ENCODE data around the gene CLDND2. TPM values are rescaled to one million over a fixed set of nuclear protein-coding genes. Genes with fewer than 3 reads are reported as not detected.

CLDND2 gene
- total RNA-seq, 2 donors from 2014 or later: not detected

DNA sequence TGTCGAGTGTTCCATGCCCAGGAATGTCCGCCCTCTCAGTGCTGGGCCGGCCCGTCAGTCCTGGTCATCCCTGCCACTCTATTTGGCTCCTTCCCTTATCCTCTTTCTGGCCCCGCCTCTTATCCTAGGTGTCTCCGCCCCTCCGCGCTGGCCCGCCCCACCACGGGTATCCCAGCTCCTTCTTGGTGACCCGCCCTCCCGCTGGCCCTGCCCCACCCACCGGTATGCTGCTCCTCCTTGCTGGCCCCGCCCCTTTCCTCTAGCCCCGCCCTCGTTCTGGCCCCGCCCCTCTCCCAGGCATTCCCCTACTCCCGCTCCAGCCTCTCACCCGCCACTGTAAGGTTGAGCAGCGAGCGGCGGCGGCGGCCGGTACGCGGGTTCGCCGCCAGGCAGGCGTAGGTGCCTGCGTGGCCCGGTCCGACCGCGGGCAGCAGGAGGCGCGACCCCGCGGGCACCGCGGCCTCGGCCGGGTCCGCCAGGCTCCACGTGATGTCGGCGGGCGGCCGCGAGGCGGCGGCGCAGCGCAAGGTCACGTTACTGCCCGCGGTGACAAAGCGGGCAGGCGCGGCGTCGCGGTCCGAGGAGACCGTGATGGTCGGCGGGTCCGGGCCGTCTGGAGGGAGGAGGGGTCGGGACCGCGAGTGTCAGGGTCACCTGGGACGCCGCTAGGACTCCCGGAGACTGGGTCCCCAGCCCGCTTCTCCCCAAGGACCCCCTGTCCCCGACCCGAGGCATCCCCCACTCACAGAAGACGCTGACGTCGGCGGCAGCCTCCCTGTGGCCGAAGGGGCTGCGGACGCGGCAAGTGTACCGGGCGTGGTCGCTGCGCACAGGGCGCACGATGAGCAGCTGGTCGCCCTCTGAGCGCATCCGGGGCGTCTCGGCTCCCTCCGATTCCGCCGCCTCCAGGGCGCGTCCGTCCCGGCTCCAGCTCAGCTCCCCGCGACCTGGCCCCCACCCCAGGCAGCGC, 28.8 kb downstream of the CLDND2 start:
- TF ChIP-seq, protein P1, sequence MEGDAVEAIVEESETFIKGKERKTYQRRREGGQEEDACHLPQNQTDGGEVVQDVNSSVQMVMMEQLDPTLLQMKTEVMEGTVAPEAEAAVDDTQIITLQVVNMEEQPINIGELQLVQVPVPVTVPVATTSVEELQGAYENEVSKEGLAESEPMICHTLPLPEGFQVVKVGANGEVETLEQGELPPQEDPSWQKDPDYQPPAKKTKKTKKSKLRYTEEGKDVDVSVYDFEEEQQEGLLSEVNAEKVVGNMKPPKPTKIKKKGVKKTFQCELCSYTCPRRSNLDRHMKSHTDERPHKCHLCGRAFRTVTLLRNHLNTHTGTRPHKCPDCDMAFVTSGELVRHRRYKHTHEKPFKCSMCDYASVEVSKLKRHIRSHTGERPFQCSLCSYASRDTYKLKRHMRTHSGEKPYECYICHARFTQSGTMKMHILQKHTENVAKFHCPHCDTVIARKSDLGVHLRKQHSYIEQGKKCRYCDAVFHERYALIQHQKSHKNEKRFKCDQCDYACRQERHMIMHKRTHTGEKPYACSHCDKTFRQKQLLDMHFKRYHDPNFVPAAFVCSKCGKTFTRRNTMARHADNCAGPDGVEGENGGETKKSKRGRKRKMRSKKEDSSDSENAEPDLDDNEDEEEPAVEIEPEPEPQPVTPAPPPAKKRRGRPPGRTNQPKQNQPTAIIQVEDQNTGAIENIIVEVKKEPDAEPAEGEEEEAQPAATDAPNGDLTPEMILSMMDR (IDR thresholded peaks at IDR 0.05): peak in 1 of 2 donors; percentile 40
- peaks cover 0 to 21% of the 10 kb centered on the region in 2 donors for H3K4me1 ChIP-seq
- H3K27me3 ChIP-seq: no peaks in the 10 kb centered on the region
- peak; percentile 99 for DNase-seq (ENCODE audit: low spot score)
- H3K9me3 ChIP-seq: no peaks in the 10 kb centered on the region
- H3K27ac ChIP-seq: peak overlapping the region; percentile 74 to 75
- H3K36me3 ChIP-seq: no peaks in the 10 kb centered on the region
- H3K4me3 ChIP-seq: peak overlapping the region; percentile 46 to 66

DNA sequence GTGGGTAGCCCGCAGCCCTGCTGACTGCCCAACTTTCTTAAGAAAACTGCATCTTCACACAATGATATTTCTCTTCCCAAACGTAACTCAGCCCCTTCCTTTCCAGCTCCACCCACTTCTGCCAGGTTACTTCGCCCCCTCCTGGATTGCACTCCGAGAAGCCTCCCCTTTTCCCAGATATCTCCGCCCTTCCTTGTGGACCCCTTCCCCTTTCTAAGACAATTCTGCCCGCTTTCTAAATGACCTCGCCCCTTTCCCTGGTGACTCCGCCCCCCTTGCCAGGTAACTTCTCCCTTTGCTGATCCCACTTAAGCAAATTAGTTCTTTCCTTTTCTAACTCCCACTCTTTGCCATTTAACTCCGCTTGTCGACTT, 29.5 kb downstream of the CLDND2 start:
- no peak for DNase-seq (ENCODE audit: low spot score)
- H3K36me3 ChIP-seq: no peaks in the 10 kb centered on the region
- H3K27ac ChIP-seq: peak overlapping the region; percentile 46 to 74
- peak overlapping the region; percentile 46 to 66 for H3K4me3 ChIP-seq
- TF ChIP-seq, protein P1 (IDR thresholded peaks at IDR 0.05): no peak
- no peaks in the 10 kb centered on the region for H3K27me3 ChIP-seq
- peaks cover 0 to 21% of the 10 kb centered on the region in 2 donors for H3K4me1 ChIP-seq
- H3K9me3 ChIP-seq: no peaks in the 10 kb centered on the region

DNA sequence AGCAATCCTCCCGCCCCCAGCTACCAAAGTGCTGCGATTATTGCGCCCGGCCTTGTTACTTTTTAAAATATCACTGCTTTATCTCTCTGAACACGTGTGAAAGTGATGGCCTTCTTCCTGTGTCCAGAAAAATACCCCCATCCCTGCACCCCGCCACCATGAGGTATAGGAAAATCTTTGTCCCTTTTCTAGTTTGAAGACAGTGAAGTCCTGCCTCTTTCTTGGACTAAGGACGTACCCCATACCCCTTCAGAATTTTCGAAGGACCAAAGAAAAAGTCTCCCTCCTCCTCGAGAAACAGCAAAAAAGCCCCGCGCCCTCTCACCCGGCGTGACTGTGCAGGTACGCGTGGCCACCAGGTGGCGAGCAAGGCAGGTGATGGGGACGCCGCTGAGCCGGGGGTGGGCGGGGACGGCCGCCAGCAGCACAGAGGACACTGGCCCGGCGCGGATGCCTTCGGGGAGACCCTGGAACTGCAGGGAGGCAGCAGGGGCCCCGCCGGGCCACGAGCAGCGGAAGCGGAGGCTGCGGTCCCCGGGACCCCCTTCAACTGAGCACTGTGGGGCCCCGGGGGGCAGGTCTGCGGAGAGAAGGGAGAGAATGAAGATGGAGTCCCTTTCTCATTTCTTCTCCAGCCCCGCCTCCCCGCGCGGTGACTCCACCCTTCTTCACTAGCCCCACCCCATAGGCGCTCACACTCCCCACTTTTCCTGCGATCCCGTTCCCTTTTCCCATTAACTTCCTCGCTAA, 30.1 kb downstream of the CLDND2 start:
- H3K27ac ChIP-seq: peak overlapping the region; percentile 46 to 74
- TF ChIP-seq, protein P1 (IDR thresholded peaks at IDR 0.05): peak; percentile 86 to 91
- no peaks in the 10 kb centered on the region for H3K9me3 ChIP-seq
- H3K4me1 ChIP-seq: peaks cover 0 to 21% of the 10 kb centered on the region in 2 donors
- H3K36me3 ChIP-seq: no peaks in the 10 kb centered on the region
- H3K4me3 ChIP-seq: peak overlapping the region; percentile 46 to 66
- no peaks in the 10 kb centered on the region for H3K27me3 ChIP-seq
- peak; percentile 88 for DNase-seq (ENCODE audit: low spot score)

DNA sequence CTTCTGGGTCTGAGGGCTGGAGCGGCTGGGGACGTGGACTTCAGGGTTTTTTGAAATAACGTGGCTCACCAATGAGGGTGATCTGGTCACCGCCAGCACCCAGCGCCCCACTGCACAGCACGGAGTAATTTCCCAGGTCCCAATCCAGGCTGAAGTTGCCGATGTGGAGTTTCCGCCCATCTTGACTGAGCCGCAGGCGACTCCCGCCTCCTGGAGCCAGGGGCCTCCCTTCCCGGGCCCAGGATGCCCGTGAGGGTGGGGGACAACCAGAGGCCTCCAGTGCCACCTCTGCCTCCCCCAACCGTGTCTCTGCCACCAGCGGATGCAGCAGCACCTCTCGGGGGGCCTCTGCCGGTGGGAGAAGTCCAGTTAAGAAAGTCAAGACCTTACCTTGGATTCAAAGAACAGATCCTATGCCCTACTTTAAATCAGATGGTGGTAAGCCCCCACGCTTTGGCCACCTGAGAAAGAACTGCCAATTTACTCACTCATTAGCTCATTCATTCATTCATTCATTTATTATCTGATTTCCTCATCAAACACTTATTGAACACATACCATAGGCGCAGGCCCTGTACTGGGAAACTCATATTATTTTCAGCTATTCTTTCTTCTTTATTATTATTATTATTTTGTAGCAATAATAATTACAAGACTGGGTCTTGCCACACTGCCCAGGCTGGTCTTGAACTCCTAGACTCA, 30.8 kb downstream of the CLDND2 start:
- Histone ChIP-seq H3K4me3 (no peak overlapping the region), H3K27ac (no peak overlapping the region)
- TF ChIP-seq, protein P1 (IDR thresholded peaks at IDR 0.05): no peak

DNA sequence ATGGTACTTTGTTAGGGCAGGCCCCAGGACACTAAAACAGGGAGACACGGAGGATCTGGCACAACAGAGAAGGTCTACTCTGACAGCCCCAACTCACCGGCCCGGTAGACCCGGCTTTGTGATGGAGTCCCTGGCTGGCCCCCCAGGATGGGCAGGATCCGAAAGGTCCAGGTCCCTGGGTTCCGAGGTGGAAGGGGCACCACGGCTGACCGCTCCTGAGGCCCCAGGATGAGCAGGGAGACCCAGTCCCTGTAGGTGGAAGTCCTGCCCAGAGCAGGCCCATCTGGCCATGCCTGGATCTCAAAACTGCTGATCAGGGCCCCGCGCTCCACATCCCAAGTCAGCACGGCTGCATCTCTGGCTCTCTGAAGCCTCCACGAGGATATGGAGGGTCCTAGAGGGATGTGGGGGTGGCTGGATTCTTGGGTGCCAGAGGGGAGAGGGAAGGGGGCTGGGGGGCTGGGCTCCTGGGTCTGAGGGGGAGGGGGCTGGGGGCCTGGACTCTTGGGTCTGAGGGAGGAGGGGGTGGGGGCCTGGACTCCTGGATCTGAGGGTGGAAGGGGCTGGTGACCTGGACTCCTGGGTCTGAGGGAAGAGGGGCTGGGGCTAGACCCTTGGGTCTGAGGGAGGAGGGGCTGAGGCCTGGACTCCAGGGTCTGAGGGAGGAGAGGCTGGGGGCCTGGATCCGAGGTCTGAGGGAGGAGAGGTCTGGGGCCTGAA, 31.5 kb downstream of the CLDND2 start:
- DNase-seq (ENCODE audit: low spot score): no peak
- TF ChIP-seq, protein P1 (IDR thresholded peaks at IDR 0.05): no peak
- Histone ChIP-seq H3K36me3 (no peaks in the 10 kb centered on the region), H3K9me3 (no peaks in the 10 kb centered on the region), H3K4me3 (no peak overlapping the region), H3K27me3 (no peaks in the 10 kb centered on the region), H3K27ac (no peak overlapping the region), H3K4me1 (peaks cover 0 to 21% of the 10 kb centered on the region in 2 donors)

More for the DNA sequence above, 30.8 kb downstream of the CLDND2 start:
- Histone ChIP-seq H3K9me3 (no peaks in the 10 kb centered on the region), H3K4me1 (peaks cover 0 to 21% of the 10 kb centered on the region in 2 donors), H3K27me3 (no peaks in the 10 kb centered on the region), H3K36me3 (no peaks in the 10 kb centered on the region)
- DNase-seq (ENCODE audit: low spot score): no peak
